ENCODE data around the gene FUOM. TPM values are rescaled to one million over a fixed set of nuclear protein-coding genes. Genes with fewer than 3 reads are reported as not detected.

FUOM gene
- total RNA-seq, 1 experiment from 2014 or later = 41.8 TPM

- no peak overlapping the region for H3K23ac ChIP-seq (ENCODE audit: insufficient read length, low read depth, low read length)
- H4K8ac ChIP-seq (replicated peaks; ENCODE audit: insufficient read length, low read depth, low read length) = no peak overlapping the region
- H2BK15ac ChIP-seq (ENCODE audit: low read depth, low read length) = no peak overlapping the region
- H3K9me3 Mint-ChIP-seq = no peaks in the 10 kb centered on the region; a peak in 2 of 5 replicates
- H2BK5ac ChIP-seq (ENCODE audit: insufficient read length, low read length) = no peak overlapping the region
- no peak overlapping the region for H3K4me3 Mint-ChIP-seq
- no peaks in the 10 kb centered on the region for H3K9me3 ChIP-seq (ENCODE audit: control insufficient read depth, low read depth, low read length)
- no peak overlapping the region for H4K5ac ChIP-seq (ENCODE audit: insufficient read length, low read depth, low read length)
- no peaks in the 10 kb centered on the region for H3K79me1 ChIP-seq (ENCODE audit: insufficient read depth, low read depth, low read length, poor library complexity, severe bottlenecking)
- no peak overlapping the region for H2BK20ac ChIP-seq (ENCODE audit: low read depth, low read length, poor library complexity, severe bottlenecking)
- H2BK120ac ChIP-seq (ENCODE audit: low read depth, low read length, poor library complexity, severe bottlenecking) = no peak overlapping the region
- H3K4me2 ChIP-seq (ENCODE audit: insufficient read depth, insufficient read length, low read length) = no peak overlapping the region
- TF ChIP-seq CTCF (conservative IDR thresholded peaks at IDR 0.05) = no peak
- no CpG with 5 or more reads among the region's 9 CpGs for WGBS (ENCODE audit: extremely low coverage, insufficient read length, low lambda C conversion rate)
- no peak overlapping the region for H3K27ac ChIP-seq (ENCODE audit: insufficient read length, low read depth, low read length)
- peaks cover 8% of the 10 kb centered on the region for H3K23me2 ChIP-seq (ENCODE audit: insufficient read length, low read depth, low read length, poor library complexity, severe bottlenecking)
- H3K4me1 Mint-ChIP-seq = peaks cover 6 to 13% of the 10 kb centered on the region in 2 experiments
- no peak overlapping the region for H3K9ac ChIP-seq (ENCODE audit: extremely low read depth, insufficient read length, low read length)
- no peak overlapping the region for H3K14ac ChIP-seq (ENCODE audit: insufficient read depth, low read length)
- no peak overlapping the region for H3K18ac ChIP-seq (ENCODE audit: insufficient read length, low read depth, low read length)
- peaks cover 4 to 34% (median 23%) of the 10 kb centered on the region in 3 experiments; a peak in 6 of 7 replicates for H3K36me3 Mint-ChIP-seq (ENCODE audit: insufficient read depth in 1 of 3, low read depth in 3 of 3)
- H3K4me1 ChIP-seq (ENCODE audit: insufficient read depth, low read length) = no peaks in the 10 kb centered on the region
- H2BK12ac ChIP-seq (ENCODE audit: insufficient read length, low read depth, low read length) = no peak overlapping the region
- H3K27ac Mint-ChIP-seq = no peak overlapping the region
- H3K56ac ChIP-seq (ENCODE audit: insufficient read length, low read depth, low read length) = no peak overlapping the region
- H3K79me2 ChIP-seq (ENCODE audit: insufficient read depth, low read length) = peaks cover 2% of the 10 kb centered on the region; the same call in 1 of the 2 replicates
- H4K20me1 ChIP-seq (ENCODE audit: control insufficient read depth, insufficient read depth, insufficient read length) = no peaks in the 10 kb centered on the region
- H3T11ph ChIP-seq (ENCODE audit: low read length) = no peak overlapping the region
- H3K27me3 Mint-ChIP-seq (ENCODE audit: low read depth) = peaks cover 2% of the 10 kb centered on the region
- no peak overlapping the region for H4K91ac ChIP-seq (ENCODE audit: insufficient read length, low read depth, low read length)
- H2AFZ ChIP-seq (ENCODE audit: low read length) = no peak overlapping the region
- H3K27me3 ChIP-seq (ENCODE audit: insufficient read depth, low read length) = no peaks in the 10 kb centered on the region
- no peak overlapping the region for H2AK5ac ChIP-seq (ENCODE audit: insufficient read length, low read length)
- DNase-seq = no peak
- H3K4ac ChIP-seq (ENCODE audit: low read depth, low read length) = no peak overlapping the region
Observed at GRCh38 chr10:133312769-133313145, 45.1 kb downstream of the FUOM start.
